Measurements from ENCODE around the gene CLK1. TPM values are rescaled to one million over a fixed set of nuclear protein-coding genes. Genes with fewer than 3 reads are reported as not detected.

The CLK1 gene
- total RNA-seq, 2 donors from 2014 or later: 41.7 to 62.5 TPM

GRCh38 chr2:200847939-200848338 lies 16.5 kb downstream of the CLK1 start:
- TF ChIP-seq CTCF (IDR thresholded peaks at IDR 0.05): no peak
- Histone ChIP-seq H3K27me3 (no peaks in the 10 kb centered on the region), H3K4me3 (no peak overlapping the region), H3K9me3 (no peaks in the 10 kb centered on the region), H3K4me1 (no peaks in the 10 kb centered on the region), H3K27ac (no peak overlapping the region), H3K36me3 (peaks cover 22% of the 10 kb centered on the region)
- no peak for DNase-seq (ENCODE audit: low spot score)

DNA sequence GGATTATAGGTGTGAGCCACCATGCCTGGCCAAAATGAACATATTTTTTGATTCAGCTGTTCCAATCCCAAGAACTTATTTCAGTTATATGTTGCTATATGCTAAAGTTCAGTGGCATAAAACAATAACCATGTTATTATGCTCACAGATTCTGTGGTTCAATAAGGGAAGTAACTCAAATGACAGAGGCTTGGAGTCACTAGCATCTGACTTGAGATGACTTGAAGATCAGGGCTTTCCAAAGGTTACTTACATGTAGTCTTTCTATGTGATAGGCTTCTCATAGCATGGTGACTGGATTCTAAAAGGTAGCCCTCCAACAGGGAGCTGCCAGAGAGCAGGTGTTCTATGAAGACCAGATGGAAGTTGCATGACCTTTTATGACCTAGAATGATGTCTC lies 17.2 kb downstream of the CLK1 start:
- DNase-seq (ENCODE audit: low spot score): no peak
- H3K4me3 ChIP-seq: no peak overlapping the region
- H3K27me3 ChIP-seq: no peaks in the 10 kb centered on the region
- peaks cover 16% of the 10 kb centered on the region for H3K36me3 ChIP-seq
- no peak overlapping the region for H3K27ac ChIP-seq
- no peaks in the 10 kb centered on the region for H3K9me3 ChIP-seq
- no peak for TF ChIP-seq CTCF (IDR thresholded peaks at IDR 0.05)
- no peaks in the 10 kb centered on the region for H3K4me1 ChIP-seq

DNA sequence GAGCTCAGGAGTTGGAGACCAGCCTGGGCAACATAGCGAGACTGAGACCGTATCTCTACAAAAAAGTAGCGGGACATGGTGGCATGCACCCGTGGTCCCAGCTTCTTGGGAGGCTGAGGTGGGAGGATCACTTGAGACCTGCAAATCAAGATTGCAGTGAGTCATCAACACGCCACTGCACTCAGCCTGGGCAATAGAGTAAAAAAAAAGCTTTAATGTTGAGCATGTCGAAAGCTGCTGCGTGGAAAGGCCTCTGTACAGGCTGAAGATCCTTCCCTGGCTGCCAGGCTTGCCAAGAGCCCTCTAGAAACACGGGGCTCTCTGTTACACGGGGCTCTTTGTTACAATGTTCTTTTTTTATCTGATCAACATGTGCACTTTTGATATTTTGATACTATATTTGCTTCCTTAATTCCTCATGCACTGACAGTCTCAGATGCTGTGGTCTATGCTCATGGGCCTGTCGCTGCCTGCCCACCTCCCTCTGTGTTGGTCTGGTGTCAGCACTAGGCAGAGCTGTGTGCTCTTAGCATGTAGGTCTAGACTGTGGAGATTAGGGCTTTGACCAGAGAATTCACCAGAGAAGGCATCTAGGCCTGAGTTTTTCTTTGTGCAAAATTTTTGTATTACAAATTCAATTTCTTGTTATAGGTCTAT lies 18.7 kb downstream of the CLK1 start:
- peaks cover 1% of the 10 kb centered on the region for H3K36me3 ChIP-seq
- no peaks in the 10 kb centered on the region for H3K9me3 ChIP-seq
- H3K27me3 ChIP-seq: no peaks in the 10 kb centered on the region
- DNase-seq (ENCODE audit: low spot score): no peak
- no peaks in the 10 kb centered on the region for H3K4me1 ChIP-seq
- TF ChIP-seq CTCF (IDR thresholded peaks at IDR 0.05): no peak
- no peak overlapping the region for H3K4me3 ChIP-seq
- no peak overlapping the region for H3K27ac ChIP-seq

GRCh38 chr2:200845194-200845593 lies 19.3 kb downstream of the CLK1 start:
- DNase-seq (ENCODE audit: low spot score): no peak
- no peaks in the 10 kb centered on the region for H3K27me3 ChIP-seq
- no peaks in the 10 kb centered on the region for H3K9me3 ChIP-seq
- H3K4me1 ChIP-seq: no peaks in the 10 kb centered on the region
- no peak for TF ChIP-seq CTCF (IDR thresholded peaks at IDR 0.05)
- H3K36me3 ChIP-seq: no peaks in the 10 kb centered on the region
- H3K4me3 ChIP-seq: no peak overlapping the region
- no peak overlapping the region for H3K27ac ChIP-seq

- Histone ChIP-seq H3K27me3 (no peaks in the 10 kb centered on the region), H3K9me3 (no peaks in the 10 kb centered on the region), H3K4me3 (no peak overlapping the region), H3K4me1 (no peaks in the 10 kb centered on the region), H3K27ac (no peak overlapping the region), H3K36me3 (no peaks in the 10 kb centered on the region)
- no peak for DNase-seq (ENCODE audit: low spot score)
- TF ChIP-seq CTCF (IDR thresholded peaks at IDR 0.05): no peak
These were observed 20.2 kb downstream of the CLK1 start for GRCh38 chr2:200843993-200844948.
